GM12801 (cell line): Measurements from ENCODE around the gene HEG1.

Source experiments
- TF ChIP-seq, protein P1 (sequence below): IDR thresholded peaks from one replicate; pipeline ENCODE4 v1.5.1; 2011; ENCODE audit warnings: control low read depth; ENCODE audit not compliant: insufficient read length; ENCODE audit errors: extremely low read depth

HEG1 gene

DNA sequence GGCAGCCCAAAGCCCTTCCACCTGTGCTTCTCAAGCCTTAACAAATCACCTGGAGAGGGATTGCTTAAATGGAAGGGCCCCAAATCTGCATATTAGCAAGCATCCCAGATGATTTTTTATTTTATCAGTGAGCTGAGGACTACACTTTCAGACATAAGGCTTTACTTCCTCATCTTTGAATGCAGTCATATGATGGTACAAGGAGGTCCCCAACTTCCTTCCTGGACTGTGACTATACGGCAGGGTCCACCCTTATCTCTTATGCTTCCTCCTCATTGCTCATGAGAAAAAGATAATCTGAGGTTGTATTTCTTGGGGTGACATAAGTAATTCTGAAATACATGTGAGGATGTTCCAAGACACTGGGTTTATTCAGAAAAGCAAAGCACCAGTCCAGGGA lies 13.7 kb upstream of the HEG1 start:
- TF ChIP-seq, protein P1, sequence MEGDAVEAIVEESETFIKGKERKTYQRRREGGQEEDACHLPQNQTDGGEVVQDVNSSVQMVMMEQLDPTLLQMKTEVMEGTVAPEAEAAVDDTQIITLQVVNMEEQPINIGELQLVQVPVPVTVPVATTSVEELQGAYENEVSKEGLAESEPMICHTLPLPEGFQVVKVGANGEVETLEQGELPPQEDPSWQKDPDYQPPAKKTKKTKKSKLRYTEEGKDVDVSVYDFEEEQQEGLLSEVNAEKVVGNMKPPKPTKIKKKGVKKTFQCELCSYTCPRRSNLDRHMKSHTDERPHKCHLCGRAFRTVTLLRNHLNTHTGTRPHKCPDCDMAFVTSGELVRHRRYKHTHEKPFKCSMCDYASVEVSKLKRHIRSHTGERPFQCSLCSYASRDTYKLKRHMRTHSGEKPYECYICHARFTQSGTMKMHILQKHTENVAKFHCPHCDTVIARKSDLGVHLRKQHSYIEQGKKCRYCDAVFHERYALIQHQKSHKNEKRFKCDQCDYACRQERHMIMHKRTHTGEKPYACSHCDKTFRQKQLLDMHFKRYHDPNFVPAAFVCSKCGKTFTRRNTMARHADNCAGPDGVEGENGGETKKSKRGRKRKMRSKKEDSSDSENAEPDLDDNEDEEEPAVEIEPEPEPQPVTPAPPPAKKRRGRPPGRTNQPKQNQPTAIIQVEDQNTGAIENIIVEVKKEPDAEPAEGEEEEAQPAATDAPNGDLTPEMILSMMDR, result no peak

DNA sequence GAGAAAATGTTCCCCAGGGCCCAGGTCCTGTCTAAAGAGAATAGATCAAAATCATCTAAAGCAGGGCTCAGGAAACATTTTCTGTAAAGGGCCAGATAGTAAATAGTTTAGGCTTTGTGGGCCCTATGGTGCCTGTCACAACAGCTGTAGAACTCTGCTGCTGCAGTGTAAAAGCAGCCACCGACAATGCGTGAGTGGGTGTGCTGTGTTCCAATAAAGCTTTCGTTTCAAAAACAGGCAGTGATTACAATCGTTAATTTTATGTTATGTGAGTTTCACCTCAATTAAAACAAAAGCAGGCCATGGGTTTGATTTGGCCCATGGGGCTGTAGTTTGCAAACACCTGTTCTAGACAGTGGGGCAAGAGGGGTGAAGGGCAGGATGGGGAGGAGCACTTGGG lies 12.5 kb upstream of the HEG1 start:
- TF ChIP-seq, protein P1, result no peak

DNA sequence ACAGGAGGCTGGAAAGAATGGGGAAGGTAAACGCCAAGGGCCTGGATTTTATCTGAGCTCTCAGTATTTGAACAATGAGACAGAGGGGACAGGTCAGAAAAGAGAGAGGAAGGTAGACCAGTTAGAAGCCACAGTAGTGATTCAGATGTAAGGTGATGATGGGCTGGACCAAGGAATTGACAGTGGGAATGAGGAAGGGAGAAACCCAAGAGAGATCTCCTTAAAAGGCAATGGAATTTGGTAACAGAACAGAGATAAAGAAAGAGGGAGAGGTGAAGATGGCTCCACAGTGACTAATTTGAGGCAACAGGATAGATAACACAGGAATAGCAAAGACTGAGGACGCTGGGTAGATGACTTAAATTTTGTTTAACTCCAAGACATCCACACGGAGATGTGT lies 11.4 kb upstream of the HEG1 start:
- TF ChIP-seq, protein P1, result no peak

DNA sequence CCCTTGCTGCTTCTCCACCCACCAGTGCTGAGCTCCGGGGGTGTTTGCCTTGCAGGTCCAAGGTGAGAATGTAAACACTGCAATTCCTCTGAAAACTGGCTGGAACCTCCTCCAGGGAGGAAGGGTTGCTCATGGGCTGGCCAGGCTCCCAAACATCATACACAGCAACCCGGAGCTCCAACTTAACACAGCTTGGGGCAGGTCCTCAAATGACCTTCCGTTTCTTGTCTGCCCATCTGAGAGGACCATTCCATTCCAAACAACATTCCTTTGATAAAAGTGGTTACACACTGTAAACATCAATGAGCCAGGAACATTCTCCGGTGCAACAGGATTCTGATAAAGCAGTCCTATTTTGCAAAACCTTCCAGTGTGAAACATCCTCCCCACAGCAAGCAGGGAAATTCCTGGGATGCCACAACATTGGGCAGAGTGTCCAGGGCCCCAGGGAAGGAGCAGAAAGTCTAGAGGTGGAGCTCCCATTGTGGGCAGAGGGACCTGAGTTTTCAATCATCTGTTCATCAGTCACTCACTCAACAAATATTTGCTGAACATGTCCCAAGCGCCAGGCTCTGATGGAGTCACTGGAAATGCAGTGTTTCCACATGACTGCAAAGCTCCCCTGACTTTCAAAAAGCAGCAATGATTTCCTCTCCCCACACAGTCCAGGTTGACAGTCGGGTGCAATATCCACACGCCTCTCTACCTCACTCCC lies 7.3 kb upstream of the HEG1 start:
- TF ChIP-seq, protein P1, result no peak

DNA sequence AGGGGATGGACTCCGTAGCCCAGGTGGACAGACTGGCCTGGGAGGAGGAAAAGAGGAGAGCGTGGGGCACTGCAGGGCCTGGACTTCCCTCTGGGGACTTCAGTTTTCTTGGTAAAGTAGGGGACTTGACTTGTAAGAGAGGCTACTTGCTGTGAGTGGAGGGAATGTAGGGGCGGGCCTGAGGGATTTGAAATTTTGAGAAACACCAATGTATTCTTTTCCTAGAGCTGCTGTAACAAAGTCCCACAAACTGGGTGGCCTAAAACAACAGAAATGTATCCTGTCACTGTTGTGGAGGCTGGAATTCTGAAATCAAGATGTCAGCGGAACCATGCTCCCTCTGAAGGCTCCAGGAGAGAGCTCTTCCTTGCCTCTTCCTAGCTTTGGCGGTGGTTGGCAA lies 5.8 kb upstream of the HEG1 start:
- TF ChIP-seq, protein P1, result no peak

DNA sequence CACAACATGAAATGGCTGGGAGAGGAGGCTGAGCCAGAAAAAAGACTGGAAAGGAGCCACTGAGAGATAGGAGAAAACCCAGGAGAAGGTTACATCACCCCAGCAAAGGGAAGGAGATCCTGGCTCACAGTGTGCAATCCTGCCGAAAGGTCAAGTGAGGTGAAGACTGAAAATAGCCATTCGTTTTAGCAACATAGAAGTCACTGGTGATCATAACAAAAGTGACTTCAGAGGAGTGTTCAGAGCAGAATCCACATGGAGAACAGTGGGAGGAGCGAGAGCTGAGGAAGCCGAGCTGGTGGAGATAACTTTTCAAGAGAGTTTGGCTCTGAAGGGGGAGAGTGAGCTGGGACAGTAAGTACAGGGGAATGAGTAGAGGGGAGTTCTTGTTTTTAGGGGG lies 5.4 kb upstream of the HEG1 start:
- TF ChIP-seq, protein P1, result no peak

DNA sequence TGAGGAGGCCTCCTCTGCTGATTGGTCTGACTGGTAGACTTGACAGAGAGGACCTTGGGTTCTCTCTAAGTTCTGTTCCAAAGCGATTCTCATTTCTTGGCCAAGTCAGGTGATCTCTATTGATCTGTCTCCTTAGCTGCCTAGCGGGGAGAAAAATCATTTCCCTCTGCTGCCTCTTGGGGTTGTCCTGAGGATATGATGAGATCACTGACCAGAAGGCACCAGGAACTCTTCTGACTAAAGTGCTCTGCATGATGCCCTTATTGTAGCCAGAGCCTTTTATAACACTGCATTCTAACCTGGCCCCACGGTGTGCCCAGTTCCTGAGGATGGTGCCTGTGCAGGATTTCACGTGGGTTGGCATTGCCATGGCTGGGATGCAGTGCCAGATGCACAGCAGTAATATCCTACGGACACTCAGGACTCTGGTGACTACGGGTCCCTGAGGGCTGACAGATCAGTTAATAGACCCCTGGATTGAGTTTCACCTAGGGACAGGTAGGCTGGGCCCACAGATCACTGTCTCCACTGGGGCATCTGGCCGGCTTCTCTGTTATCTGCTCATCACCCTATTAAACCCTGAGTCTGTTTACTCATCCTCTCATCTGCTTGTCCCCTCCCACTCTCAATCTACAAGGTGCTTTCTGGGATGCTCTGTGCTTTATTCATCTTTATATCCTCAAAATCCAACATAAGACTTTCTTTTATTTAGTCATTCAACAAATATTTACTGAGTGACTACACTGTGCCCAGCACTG lies 3.9 kb upstream of the HEG1 start:
- TF ChIP-seq, protein P1, result no peak
